Stimulated activated CD4-positive, alpha-beta T cell treated with anti-CD3 and anti-CD28 coated beads, TNF-alpha, amount 100 ng/mL, for 1 hour (primary cell): ENCODE data around the gene CD83.

Experiments
- DNase-seq, 3 donors: peaks; one replicate each; pipeline ENCODE4 v3.0.0-alpha.2; 2020; ENCODE audit warnings: low read depth in 3 of 3, low spot score in 1 of 3

Gene CD83

GRCh38 chr6:14123386-14124111 lies 6.0 kb downstream of the CD83 start:
- DNase-seq, result no peak

- DNase-seq, result no peak
Measured at GRCh38 chr6:14125346-14125745, 7.8 kb downstream of the CD83 start.

- DNase-seq, result no peak
Measured at GRCh38 chr6:14126191-14126590, 8.6 kb downstream of the CD83 start.

GRCh38 chr6:14127611-14128010 lies 10.0 kb downstream of the CD83 start:
- DNase-seq, result no peak

- DNase-seq, result no peak
Measured at GRCh38 chr6:14128012-14128411, 10.4 kb downstream of the CD83 start.

GRCh38 chr6:14128746-14129145 lies 11.2 kb downstream of the CD83 start:
- no peak for DNase-seq

GRCh38 chr6:14129575-14129974 lies 12.0 kb downstream of the CD83 start:
- DNase-seq, result no peak

GRCh38 chr6:14130435-14131075 lies 13.0 kb downstream of the CD83 start:
- no peak for DNase-seq

- DNase-seq, result no peak
Measured at GRCh38 chr6:14131579-14131978, 14.0 kb downstream of the CD83 start.

GRCh38 chr6:14132244-14132920 lies 14.8 kb downstream of the CD83 start:
- no peak for DNase-seq

GRCh38 chr6:14132921-14133275 lies 15.3 kb downstream of the CD83 start:
- DNase-seq, result no peak

GRCh38 chr6:14134211-14134910 lies 16.8 kb downstream of the CD83 start:
- no peak for DNase-seq

GRCh38 chr6:14135893-14136539 lies 18.4 kb downstream of the CD83 start:
- no peak for DNase-seq

- DNase-seq, result no peak
Measured at GRCh38 chr6:14138701-14139215, 21.2 kb downstream of the CD83 start.

GRCh38 chr6:14141351-14142062 lies 23.9 kb downstream of the CD83 start:
- DNase-seq, result no peak

GRCh38 chr6:14142063-14142450 lies 24.5 kb downstream of the CD83 start:
- no peak for DNase-seq

- no peak for DNase-seq
Measured at GRCh38 chr6:14142511-14143223, 25.1 kb downstream of the CD83 start.

GRCh38 chr6:14143305-14143704 lies 25.7 kb downstream of the CD83 start:
- DNase-seq, result no peak

GRCh38 chr6:14144678-14145113 lies 27.1 kb downstream of the CD83 start:
- DNase-seq, result peak; percentile 19 to 60 (median 40)
